CD14-positive monocyte (primary cell): ENCODE results near the gene NAGPA. TPM values are rescaled to one million over a fixed set of nuclear protein-coding genes. Genes with fewer than 3 reads are reported as not detected.

Source experiments
- DNase-seq, 3 donors: peaks; one replicate each; pipeline ENCODE4 v3.0.0-alpha.2; 2011 to 2022
- H2AFZ ChIP-seq: 2 replicates; pipeline ENCODE4 v1.6.0; 2012; ENCODE audit warnings: mild to moderate bottlenecking, low read depth, low read length, inconsistent platforms; ENCODE audit not compliant: insufficient read depth, poor library complexity, severe bottlenecking
- H3K27ac ChIP-seq, 2 donors: 1 replicate in 1 of 2; 2 replicates in 1 of 2; pipeline ENCODE4 v1.5.1; 2012 to 2013; ENCODE audit warnings: low read length in 2 of 2, control low read depth in 1 of 2, inconsistent platforms in 1 of 2, low read depth in 1 of 2, mild to moderate bottlenecking in 1 of 2
- H3K27me3 ChIP-seq, 2 donors: one replicate each; pipeline versions ENCODE4 v1.6.0 to v1.6.1; 2011 to 2013; ENCODE audit warnings: low read length in 2 of 2; ENCODE audit not compliant: control insufficient read depth in 2 of 2, insufficient read depth in 2 of 2
- H3K36me3 ChIP-seq, 2 donors: replicated peaks in 1 of 2; 1 replicate in 1 of 2; 2 replicates in 1 of 2; pipeline versions ENCODE4 v1.5.1 to v1.6.1; 2012 to 2013; ENCODE audit warnings: low read length in 2 of 2, control low read depth in 1 of 2, inconsistent platforms in 1 of 2, mild to moderate bottlenecking in 1 of 2; ENCODE audit not compliant: insufficient read depth in 2 of 2, control insufficient read depth in 1 of 2
- H3K4me1 ChIP-seq, 2 donors: 1 replicate in 1 of 2; 2 replicates in 1 of 2; pipeline versions ENCODE4 v1.5.1 to v1.6.1; 2012 to 2013; ENCODE audit warnings: low read length in 2 of 2, control low read depth in 1 of 2, inconsistent platforms in 1 of 2, mild to moderate bottlenecking in 1 of 2, moderate library complexity in 1 of 2; ENCODE audit not compliant: insufficient read depth in 2 of 2, control insufficient read depth in 1 of 2
- H3K4me2 ChIP-seq: replicated peaks from 2 replicates; pipeline ENCODE3; 2012; ENCODE audit warnings: low read length, moderate library complexity, mild to moderate bottlenecking; ENCODE audit not compliant: poor library complexity, severe bottlenecking; ENCODE audit errors: extremely low read depth
- H3K4me3 ChIP-seq, 3 experiments: fragments of 200-600 bp in 1 of 3; sonication (generic) in 1 of 3; replicated peaks in 1 of 3; 1 replicate in 2 of 3; 2 replicates in 1 of 3; pipeline ENCODE4 v1.5.1; 2011 to 2013; ENCODE audit warnings: low read length in 3 of 3, mild to moderate bottlenecking in 3 of 3, control low read depth in 2 of 3, low read depth in 2 of 3, inconsistent platforms in 1 of 3, moderate library complexity in 1 of 3
- H3K79me2 ChIP-seq: 2 replicates; pipeline ENCODE4 v1.6.0; 2012; ENCODE audit warnings: mild to moderate bottlenecking, control low read depth, inconsistent platforms, low read length, moderate library complexity; ENCODE audit not compliant: insufficient read depth
- H3K9ac ChIP-seq: 2 replicates; pipeline ENCODE4 v1.6.0; 2017; ENCODE audit warnings: low read length, mild to moderate bottlenecking; ENCODE audit not compliant: insufficient read depth, poor library complexity, severe bottlenecking
- H3K9me3 ChIP-seq, 2 donors: replicated peaks in 1 of 2; 1 replicate in 1 of 2; 2 replicates in 1 of 2; pipeline versions ENCODE4 v1.5.1 to v1.6.1; 2012 to 2013; ENCODE audit warnings: low read length in 2 of 2, control low read depth in 1 of 2; ENCODE audit not compliant: control insufficient read depth in 1 of 2, insufficient read depth in 1 of 2
- H4K20me1 ChIP-seq: 2 replicates; pipeline ENCODE4 v1.6.0; 2012; ENCODE audit warnings: mild to moderate bottlenecking, low read length, control low read depth, moderate library complexity; ENCODE audit not compliant: insufficient read depth
- H3K27ac Mint-ChIP-seq, 7 donors: one replicate each; pipeline ENCODE4 v1.8.0; 2020; ENCODE audit warnings: mild to moderate bottlenecking in 7 of 7, mixed read lengths in 7 of 7, moderate library complexity in 6 of 7, inconsistent platforms in 2 of 7
- H3K27me3 Mint-ChIP-seq, 3 donors: one replicate each; pipeline ENCODE4 v1.8.0; 2021 to 2022; ENCODE audit warnings: low read depth in 3 of 3, mild to moderate bottlenecking in 3 of 3, mixed read lengths in 3 of 3, moderate library complexity in 3 of 3, inconsistent platforms in 1 of 3
- H3K36me3 Mint-ChIP-seq, 2 donors: one replicate each; pipeline ENCODE4 v1.8.0; 2020; ENCODE audit warnings: mixed read lengths in 2 of 2, inconsistent platforms in 1 of 2, mild to moderate bottlenecking in 1 of 2
- H3K4me1 Mint-ChIP-seq: one replicate; pipeline ENCODE4 v1.8.0; 2020; ENCODE audit warnings: mild to moderate bottlenecking, mixed read lengths
- H3K4me3 Mint-ChIP-seq, 2 donors: one replicate each; pipeline ENCODE4 v1.8.0; 2020; ENCODE audit warnings: mild to moderate bottlenecking in 2 of 2, mixed read lengths in 2 of 2, moderate library complexity in 1 of 2
- H3K9me3 Mint-ChIP-seq, 7 donors: one replicate each; pipeline ENCODE4 v1.8.0; 2020 to 2022; ENCODE audit warnings: mixed read lengths in 7 of 7, mild to moderate bottlenecking in 6 of 7, moderate library complexity in 6 of 7, inconsistent platforms in 2 of 7
- WGBS: methylation state at CpG from one replicate; pipeline ENCODE4 v1.1.5; 2013; ENCODE audit warnings: missing lambda C conversion rate; ENCODE audit not compliant: insufficient coverage; 5-methylcytosine and 5-hydroxymethylcytosine counted together
- intact Hi-C, 2 donors: fragments of 100-400 bp; cut with micrococcal nuclease; formaldehyde crosslinking; loops; one replicate each; pipeline versions ENCODE4 v1.15.0 to v1.15.1; 2023
- polyA plus RNA-seq, 3 donors: library from polyadenylated mRNA; depleted of rRNA in 1 of 3; unstranded in 2 of 3; stranded (reverse) in 1 of 3; fragments of 300-500 nt in 2 of 3; fragments of >200 nt in 1 of 3; fragmentation: Illumina TruSeq in 2 of 3; gene quantifications; 1 replicate in 2 of 3; 2 replicates in 1 of 3; pipeline ENCODE4 v1.2.3, GENCODE V29; 2012 to 2021
- TF ChIP-seq, protein P1 (sequence below): fragments of 200-600 bp; IDR thresholded peaks from one replicate; pipeline ENCODE4 v1.8.0; 2022; ENCODE audit warnings: antibody characterized with exemption, mild to moderate bottlenecking

The NAGPA gene
- polyA plus RNA-seq, 3 donors = 44.1 to 51.5 (median 44.9) TPM

DNA sequence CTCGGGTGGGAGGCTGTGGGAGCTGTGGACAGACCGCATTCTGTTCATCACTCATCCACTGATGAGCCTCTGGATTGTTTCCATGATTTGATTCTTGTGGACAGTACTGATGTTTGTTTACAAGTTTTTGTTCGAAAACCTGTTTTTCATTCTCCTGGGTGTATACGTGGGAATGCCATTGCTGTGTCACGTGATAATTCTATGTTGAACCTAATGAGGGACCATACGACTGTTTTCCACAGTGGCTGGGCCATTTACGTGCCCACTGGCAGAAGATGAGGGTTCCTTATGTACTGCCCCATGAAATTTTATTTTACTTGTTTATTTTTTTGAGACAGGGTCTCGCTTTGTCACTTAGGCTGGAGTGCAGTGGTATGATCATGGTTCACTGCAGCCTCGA, 35.3 kb upstream of the NAGPA start:
- Mint-ChIP-seq H3K27ac (no peak overlapping the region), H3K4me3 (no peak overlapping the region), H3K27me3 (peaks cover 0 to 7% (median 5%) of the 10 kb centered on the region in 3 donors), H3K4me1 (peaks cover 22% of the 10 kb centered on the region), H3K36me3 (no peaks in the 10 kb centered on the region), H3K9me3 (peaks cover 0 to 3% (median 0%) of the 10 kb centered on the region in 7 donors)
- Histone ChIP-seq H3K9me3 (no peaks in the 10 kb centered on the region), H3K4me3 (no peak overlapping the region), H3K36me3 (no peaks in the 10 kb centered on the region), H3K9ac (no peak overlapping the region), H4K20me1 (no peaks in the 10 kb centered on the region), H3K27me3 (no peaks in the 10 kb centered on the region), H3K4me2 (no peak overlapping the region), H3K79me2 (peaks cover 1% of the 10 kb centered on the region), H3K4me1 (peaks cover 16 to 20% of the 10 kb centered on the region in 2 donors), H2AFZ (no peak overlapping the region), H3K27ac (no peak overlapping the region)
- TF ChIP-seq, protein P1, sequence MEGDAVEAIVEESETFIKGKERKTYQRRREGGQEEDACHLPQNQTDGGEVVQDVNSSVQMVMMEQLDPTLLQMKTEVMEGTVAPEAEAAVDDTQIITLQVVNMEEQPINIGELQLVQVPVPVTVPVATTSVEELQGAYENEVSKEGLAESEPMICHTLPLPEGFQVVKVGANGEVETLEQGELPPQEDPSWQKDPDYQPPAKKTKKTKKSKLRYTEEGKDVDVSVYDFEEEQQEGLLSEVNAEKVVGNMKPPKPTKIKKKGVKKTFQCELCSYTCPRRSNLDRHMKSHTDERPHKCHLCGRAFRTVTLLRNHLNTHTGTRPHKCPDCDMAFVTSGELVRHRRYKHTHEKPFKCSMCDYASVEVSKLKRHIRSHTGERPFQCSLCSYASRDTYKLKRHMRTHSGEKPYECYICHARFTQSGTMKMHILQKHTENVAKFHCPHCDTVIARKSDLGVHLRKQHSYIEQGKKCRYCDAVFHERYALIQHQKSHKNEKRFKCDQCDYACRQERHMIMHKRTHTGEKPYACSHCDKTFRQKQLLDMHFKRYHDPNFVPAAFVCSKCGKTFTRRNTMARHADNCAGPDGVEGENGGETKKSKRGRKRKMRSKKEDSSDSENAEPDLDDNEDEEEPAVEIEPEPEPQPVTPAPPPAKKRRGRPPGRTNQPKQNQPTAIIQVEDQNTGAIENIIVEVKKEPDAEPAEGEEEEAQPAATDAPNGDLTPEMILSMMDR = no peak
- DNase-seq = no peak
- 97% methylated on average over 8 of the region's 9 CpGs for WGBS
- intact Hi-C loops = no loop called here

DNA sequence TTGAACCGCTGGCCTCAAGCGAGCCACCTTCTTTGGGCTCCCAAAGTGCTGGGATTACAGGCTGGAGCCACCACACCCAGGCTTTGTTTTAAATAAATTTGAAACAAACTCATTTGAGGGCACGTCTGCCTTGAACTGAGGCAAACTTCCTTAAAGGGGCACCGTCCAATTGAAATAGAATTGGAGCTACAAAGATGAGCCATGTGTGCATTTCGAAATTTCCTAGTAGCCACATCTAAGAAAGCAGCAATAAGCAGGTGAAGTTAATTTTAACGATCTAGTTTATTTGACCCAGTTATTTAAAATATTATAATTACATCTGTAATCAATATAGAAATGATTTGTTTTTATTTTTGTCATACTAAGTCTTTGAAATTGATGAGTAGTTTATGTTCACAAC, 32.8 kb upstream of the NAGPA start:
- Histone ChIP-seq H3K4me3 (no peak overlapping the region), H3K27me3 (no peaks in the 10 kb centered on the region), H3K27ac (no peak overlapping the region), H3K9me3 (no peaks in the 10 kb centered on the region), H3K9ac (no peak overlapping the region), H3K36me3 (no peaks in the 10 kb centered on the region), H3K79me2 (no peaks in the 10 kb centered on the region), H2AFZ (peak overlapping the region; percentile 29), H4K20me1 (no peaks in the 10 kb centered on the region), H3K4me1 (peaks cover 4 to 5% of the 10 kb centered on the region in 2 donors), H3K4me2 (no peak overlapping the region)
- no peak for DNase-seq
- Mint-ChIP-seq H3K4me3 (no peak overlapping the region), H3K27me3 (peaks cover 2 to 12% (median 8%) of the 10 kb centered on the region in 3 donors), H3K36me3 (no peaks in the 10 kb centered on the region), H3K27ac (no peak overlapping the region), H3K4me1 (peaks cover 9% of the 10 kb centered on the region), H3K9me3 (peaks cover 0 to 3% (median 0%) of the 10 kb centered on the region in 7 donors)
- intact Hi-C loops = no loop called here
- WGBS = 67% methylated on average over 3 of the region's 6 CpGs
- TF ChIP-seq, protein P1 = no peak
